Hematopoietic multipotent progenitor cell (in vitro differentiated cells): ENCODE data around the gene TLN1. TPM values are rescaled to one million over a fixed set of nuclear protein-coding genes. Genes with fewer than 3 reads are reported as not detected.

Source experiments
- DNase-seq, 3 donors: peaks; one replicate each; pipeline ENCODE4 v3.0.0-alpha.2; 2011 to 2015; ENCODE audit warnings: low read depth in 2 of 3, low spot score in 2 of 3
- total RNA-seq: library from RNA; depleted of rRNA; stranded (reverse); fragments of >200 nt; gene quantifications from one replicate; pipeline ENCODE4 v1.2.3, GENCODE V29; 2012

Gene TLN1
- total RNA-seq, 1 donor, result 414 TPM

DNA sequence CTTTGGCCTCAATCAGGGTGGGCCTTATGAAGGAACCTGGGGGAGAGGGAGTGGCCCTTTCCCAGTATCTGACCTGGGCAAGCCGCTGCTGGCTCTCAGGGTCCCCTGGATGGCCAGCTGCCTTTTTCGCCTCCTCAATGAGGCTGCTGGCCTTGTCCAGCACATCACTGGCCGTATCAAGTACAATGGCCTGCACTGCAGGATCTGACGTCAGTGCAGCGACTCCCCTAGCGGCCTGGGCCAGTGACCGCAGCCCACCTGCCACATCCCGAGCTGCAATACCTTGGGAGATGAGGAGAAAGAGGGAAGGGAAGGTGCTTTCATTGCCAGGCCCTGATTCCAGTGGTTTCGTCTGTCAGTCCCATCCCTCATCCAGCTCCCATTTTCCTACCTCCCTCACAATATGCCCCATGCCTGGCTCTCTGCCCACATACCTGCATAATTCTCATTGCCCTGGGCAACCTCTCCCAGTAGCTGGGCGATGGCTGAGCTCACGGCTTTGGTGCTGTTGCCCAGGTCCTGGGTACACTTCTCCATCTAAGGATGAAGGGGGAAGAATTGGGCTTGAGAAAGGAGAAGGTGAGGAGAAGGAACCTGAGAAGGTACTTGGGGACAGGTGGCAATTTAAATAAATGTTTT, 19.1 kb downstream of the TLN1 start:
- DNase-seq, result no peak

GRCh38 chr9:35711501-35712428, 20.2 kb downstream of the TLN1 start:
- no peak for DNase-seq

- no peak for DNase-seq
Measured at GRCh38 chr9:35710818-35711500, 21.0 kb downstream of the TLN1 start.

GRCh38 chr9:35708146-35708545, 23.8 kb downstream of the TLN1 start:
- DNase-seq, result no peak

DNA sequence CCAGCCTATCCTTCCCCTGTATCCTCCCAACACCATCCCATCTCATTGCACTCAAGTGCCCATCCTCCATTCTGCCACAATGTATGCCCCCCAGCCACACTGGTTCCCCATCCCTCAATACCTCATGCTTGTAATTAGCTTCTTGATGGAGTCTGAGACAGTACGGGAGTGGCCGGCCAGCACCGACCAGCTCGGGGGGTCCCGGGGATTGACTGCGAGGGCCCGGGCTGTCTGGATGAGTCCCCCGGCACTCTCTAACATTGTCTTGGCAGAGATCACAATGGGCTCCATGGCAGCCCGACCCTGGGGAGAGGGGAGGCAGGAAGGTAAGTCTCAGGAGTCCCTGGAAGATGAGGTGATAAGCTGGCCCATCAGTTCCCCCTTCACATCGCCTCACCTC, 25.0 kb downstream of the TLN1 start:
- no peak for DNase-seq

DNA sequence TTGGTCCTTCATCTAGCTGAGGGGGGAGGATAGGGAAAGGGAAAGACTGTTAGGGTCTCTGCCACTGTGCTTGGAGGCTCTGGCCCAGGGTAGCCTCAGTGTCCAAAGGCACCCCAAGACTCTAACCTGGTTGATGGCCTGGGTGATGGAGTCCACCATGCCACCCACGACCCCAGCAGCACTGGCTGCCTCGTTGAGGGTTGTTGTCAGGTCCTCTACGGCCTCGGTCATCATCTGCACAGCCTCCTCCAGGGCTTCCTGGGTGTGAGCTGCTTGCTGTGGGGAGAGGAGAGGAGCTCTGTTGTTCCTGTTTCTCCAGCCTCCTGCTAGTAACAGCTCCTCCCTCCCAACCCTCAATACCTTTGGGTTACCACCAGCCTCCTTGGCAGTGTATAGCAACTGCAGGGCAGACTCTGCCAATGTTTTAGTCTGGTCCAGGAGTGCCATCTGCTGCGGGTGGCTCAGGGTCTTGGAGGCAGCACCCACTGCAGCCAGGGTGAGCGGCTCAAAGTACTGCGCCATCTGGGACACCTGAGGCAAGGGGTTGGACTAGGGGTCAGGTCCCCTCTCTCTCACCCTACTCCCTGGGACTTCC, 26.1 kb downstream of the TLN1 start:
- no peak for DNase-seq

DNA sequence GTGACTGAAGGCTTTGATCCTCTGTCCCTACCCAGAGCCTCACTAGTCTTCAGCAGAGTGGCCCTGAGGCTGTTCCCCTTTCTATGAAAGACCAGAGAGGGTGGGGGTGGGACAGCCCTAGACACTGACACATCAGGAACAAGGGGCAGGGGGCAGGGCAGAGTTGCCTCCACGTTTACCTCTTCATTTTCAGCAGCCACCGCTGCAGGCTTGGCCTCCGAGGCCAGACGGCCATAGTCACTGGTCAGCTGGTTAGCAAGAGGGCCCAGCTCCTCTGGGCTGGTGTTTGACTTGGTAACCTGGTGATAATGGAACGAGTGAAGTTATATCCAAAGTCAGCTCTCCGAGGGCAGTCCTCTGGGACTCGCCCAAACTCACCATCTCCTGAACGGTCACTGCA, 26.6 kb downstream of the TLN1 start:
- no peak for DNase-seq

GRCh38 chr9:35703906-35704672, 27.9 kb downstream of the TLN1 start:
- DNase-seq, result no peak

DNA sequence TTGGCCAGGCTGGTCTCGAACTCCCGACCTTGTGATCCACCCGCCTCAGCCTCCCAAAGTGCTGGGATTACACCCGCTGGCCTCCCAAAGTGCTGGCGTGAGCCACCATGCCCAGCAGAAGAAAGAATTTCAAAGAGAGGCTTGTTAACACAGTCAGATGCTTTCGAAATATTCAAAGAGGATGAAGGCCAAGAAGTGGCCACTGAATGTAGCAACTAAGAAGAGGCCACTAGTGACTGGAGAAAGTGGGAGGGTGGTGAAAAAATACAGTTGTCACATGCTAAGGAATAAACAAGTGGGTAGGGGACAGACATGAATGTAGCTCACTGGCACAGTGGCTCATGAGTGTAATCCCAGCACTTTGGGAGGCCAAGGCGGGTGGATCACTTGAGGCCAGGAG, 29.3 kb downstream of the TLN1 start:
- no peak for DNase-seq

DNA sequence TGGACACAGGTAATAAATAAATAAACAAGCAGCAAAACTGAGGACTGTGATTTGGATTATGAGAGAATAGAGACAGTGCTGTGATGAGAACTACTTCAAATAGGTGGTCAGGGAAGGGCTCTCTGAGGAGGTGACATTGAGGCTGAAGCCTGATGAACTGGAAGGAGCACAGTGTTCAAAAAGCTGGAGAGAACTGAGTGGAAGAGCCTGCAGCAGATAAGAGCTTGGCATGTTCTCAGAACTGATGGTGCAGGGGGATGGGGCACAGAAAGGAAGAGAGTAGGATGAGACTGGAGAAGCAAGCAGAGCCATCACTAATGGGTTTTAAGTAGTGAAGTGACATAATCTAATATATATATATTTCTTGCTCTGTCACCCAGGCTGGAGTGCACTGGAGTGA, 31.1 kb downstream of the TLN1 start:
- DNase-seq, result no peak

DNA sequence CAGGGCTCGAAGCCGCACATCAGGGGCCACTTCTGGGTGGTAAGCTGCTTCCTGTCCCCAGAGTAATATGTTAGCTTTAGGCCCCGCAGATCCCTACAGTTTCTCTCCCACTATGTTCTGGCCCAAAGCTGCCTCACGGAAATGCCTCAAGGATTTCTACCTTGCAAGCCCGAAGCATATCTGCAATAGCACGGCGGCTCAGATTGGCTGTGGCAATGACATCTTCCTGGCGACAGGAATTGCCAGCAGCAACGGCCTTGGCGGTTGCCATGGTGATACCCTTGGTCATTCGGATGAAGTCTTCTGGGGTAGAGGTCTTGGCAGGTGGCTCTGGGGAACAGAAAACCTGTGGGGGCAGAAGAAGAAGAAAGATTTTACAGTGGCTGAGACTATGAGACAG, 32.0 kb downstream of the TLN1 start:
- no peak for DNase-seq

DNA sequence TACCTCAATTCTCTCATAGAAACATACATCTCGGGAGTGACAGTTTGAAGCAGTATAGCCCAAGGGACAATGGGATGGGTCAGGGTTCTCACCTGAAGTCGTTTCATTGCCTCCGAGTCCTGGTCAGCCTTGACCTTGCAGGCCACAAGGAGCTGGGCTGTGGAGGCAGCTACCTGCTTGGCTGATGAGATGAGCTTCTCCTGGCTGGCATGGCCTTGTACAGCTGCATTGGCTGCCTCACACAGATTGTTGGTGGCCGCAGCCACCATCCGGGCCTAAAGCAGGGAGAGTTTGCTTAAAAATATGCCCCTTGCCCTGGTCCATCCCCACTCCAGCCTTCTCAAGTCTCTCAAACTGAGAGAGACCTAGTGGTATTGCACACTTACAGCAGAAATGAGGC, 33.8 kb downstream of the TLN1 start:
- no peak for DNase-seq

- DNase-seq, result no peak
Measured at GRCh38 chr9:35697486-35697885, 34.5 kb downstream of the TLN1 start.

DNA sequence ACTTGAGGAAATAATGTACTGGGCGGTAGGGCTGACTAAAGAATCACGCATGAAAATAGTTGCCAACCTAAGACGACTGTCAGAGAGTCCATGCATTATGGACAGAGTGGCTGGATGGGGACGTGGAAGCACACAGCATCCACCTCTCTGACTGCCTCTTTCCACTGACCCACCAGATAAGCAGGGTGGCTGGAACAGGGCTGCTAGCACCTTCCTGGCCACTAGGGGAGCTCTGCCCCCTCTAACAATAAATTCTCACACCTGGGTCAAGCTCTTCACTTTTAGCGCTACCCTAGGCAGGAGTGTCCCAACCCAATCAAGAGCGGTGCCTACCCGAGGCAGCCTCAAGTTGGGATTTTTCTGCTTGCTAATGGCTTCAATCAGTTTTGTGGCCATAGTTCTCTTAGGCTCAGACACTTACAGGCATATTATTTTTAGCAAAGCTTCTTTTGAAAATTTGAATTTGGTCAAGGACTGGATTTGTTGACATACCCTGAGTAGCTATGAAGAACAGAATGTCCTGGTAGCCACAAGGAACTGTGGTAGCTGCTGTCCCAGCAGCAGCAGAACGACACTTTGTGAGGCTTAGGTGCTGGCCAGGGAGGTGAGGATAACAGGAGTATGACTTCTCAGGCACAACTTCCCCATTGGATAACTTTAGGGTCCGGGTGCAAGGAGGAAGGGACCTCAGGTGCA, 35.3 kb downstream of the TLN1 start:
- peak; percentile 26 to 51 (median 44) for DNase-seq

GRCh38 chr9:35695943-35696401, 36.0 kb downstream of the TLN1 start:
- DNase-seq, result no peak

GRCh38 chr9:35691757-35692301, 40.2 kb downstream of the TLN1 start:
- no peak for DNase-seq

DNA sequence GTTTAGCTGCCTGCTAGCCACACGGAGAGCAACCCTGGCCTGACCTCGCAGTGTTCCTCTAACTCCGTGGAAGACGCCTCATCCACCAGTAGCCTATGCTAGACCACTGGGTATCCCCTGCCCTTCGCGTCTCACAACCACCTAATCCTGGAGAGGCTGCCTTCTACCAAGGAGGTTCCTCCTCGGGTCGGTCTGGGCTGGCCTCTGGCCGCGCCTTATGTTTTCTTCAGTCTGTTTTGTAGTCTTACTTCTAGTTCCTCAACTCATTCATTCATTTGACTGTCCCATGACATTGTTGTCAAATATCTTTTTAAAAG, 40.7 kb downstream of the TLN1 start:
- DNase-seq, result no peak

- peak in 2 of 3 donors; percentile 21 to 39 for DNase-seq
Measured at GRCh38 chr9:35690614-35691333, 41.2 kb downstream of the TLN1 start.

DNA sequence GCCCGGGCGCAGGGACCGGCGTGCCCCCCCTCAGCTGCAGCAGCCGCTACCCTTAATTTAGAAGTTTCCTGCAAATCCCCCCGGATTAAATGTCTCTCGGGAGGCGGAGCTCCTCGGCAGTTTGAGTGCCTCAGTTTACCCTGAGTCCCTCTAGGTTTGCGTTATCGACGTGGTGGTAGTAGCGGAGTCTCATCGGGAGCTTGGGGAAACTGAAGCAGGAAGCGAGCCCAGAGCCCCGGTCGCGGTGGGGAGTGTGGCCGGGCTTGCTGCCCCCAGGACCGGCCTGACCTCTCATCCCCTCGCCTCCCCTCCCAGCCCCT, 41.7 kb downstream of the TLN1 start:
- no peak for DNase-seq
